NT2/D1 (cell line): ENCODE results near the gene ERN1.

Experiments
- YY1 ChIP-seq: IDR thresholded peaks from 2 replicates; pipeline ENCODE4 v1.6.1; 2011; ENCODE audit not compliant: insufficient read length, insufficient read depth
- ZNF274 ChIP-seq: IDR thresholded peaks from 2 replicates; pipeline ENCODE4 v1.6.1; 2011; ENCODE audit warnings: mild to moderate bottlenecking, low read depth, low read length

GRCh38 chr17:63998721-63999679, 130.9 kb downstream of the ERN1 start:
- no peak for TF ChIP-seq ZNF274
- no peak for TF ChIP-seq YY1
